ENCODE results near the gene ARL6IP4.

- TF ChIP-seq MYNN (tag by site-specific recombination; IDR thresholded peaks at IDR 0.05; ENCODE audit: borderline replicate concordance): no peak
- no peak for TF ChIP-seq ZNF121 (tag by site-specific recombination; IDR thresholded peaks at IDR 0.05)
- no peak for TF ChIP-seq ZNF132 (tag by site-specific recombination; IDR thresholded peaks at IDR 0.05; ENCODE audit: borderline replicate concordance)
- TF ChIP-seq AEBP2 (tag by site-specific recombination; IDR thresholded peaks at IDR 0.05; ENCODE audit: borderline replicate concordance): no peak
Observed at GRCh38 chr12:122956035-122956434, 24.4 kb upstream of the ARL6IP4 start.
